ENCODE results near the gene SETD6. TPM values are rescaled to one million over a fixed set of nuclear protein-coding genes. Genes with fewer than 3 reads are reported as not detected.

Gene SETD6
- total RNA-seq, 4 donors from 2014 or later, result 22.1 to 44.8 (median 23.3) TPM

DNA sequence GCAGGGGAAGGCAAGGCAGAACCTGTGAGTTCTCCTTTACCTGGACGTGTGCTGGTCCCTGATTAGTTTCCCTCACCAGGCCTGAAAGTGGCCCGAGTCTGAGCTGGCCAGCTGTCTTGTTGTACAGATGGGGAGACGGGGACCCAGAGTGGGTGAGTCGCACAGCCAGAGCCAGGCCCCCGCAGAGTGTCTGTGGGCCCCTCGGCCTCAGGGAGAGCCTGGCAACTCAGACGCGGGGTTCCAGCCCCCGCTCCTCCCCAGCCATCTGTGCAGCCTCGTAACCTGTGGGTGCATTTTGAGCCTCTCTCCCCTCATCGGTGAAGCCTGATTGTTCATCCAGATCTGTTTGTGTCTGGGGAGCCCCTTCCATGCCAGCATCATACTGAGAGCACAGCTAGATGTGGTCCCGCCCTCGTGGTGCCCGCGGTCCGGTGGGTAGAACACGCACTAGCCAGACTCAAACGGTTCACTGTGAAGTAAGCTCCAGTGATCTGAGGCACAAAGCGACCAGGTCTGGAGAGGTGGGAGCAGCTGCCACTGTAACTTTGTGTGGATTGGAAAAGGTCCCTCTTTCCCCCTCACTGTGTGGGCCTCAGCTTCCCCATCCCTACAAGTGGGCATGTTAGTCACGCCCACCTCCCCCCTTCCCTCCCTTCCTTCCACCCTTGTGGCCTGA lies 21.4 kb upstream of the SETD6 start:
- in situ Hi-C loops (cut with MboI; ENCODE audit: low pct_ligation_motif_present in 1 of 4, low pct_unique_long_range_greater_than_20kb in 1 of 4, low sequenced_read_pairs in 3 of 4) (loop anchor here in 1 of 4 donors (25.0 kb wide), 1 partner anchor 482 kb away; the partner anchor contains the start of genes USB1 and ZNF319), intact Hi-C loops (cut with DNase I; ENCODE audit: low total_unique reads) (no loop called here)
- Histone ChIP-seq H3K4me3 (no peak overlapping the region), H3K27me3 (no peaks in the 10 kb centered on the region), H3K36me3 (no peaks in the 10 kb centered on the region), H3K27ac (no peak overlapping the region), H3K4me1 (peaks cover 0 to 4% (median 2%) of the 10 kb centered on the region in 4 donors), H3K9me3 (no peaks in the 10 kb centered on the region)
- WGBS, 2 donors (ENCODE audit: low coverage in 1 of 2), result 77 to 80% methylated on average over 1 to 20 of the region's 20 CpGs
- no peak for DNase-seq
- TF ChIP-seq POLR2AphosphoS5 (IDR thresholded peaks at IDR 0.05) (no peak), CTCF (IDR thresholded peaks at IDR 0.05) (no peak), POLR2A (IDR thresholded peaks at IDR 0.05) (no peak), EP300 (IDR thresholded peaks at IDR 0.05; ENCODE audit: low read depth) (no peak)

DNA sequence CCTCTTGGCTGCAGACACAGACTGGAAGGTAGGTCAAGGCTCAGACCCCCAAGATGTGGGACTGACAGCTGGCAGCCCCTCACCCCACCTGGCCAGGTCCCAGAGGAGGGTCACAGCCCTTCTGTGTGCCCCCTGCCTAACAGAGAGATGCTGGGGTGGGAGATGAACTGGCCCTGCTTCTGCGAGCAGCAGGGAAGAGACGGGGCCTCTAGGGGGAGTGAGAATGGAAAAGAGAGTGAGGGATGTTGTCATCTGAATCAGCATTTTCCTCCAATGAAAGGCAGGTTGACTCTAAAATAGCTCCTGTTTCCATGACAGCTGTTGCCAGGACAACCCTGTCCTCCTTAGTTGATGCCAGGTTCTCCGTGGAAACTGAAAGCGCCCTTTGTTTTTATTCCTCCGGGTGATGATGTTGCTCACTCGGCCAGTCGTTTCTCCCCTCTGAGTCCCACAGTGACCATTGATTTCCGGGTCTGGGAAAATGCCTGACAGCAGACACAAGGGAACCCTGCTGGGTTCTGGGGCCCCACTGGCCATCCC lies 20.3 kb upstream of the SETD6 start:
- Histone ChIP-seq H3K4me1 (peaks cover 0 to 4% (median 2%) of the 10 kb centered on the region in 4 donors), H3K9me3 (no peaks in the 10 kb centered on the region), H3K27me3 (peaks cover 8% of the 10 kb centered on the region), H3K27ac (peak overlapping the region in 2 of 4 donors; percentile 16 to 29), H3K4me3 (no peak overlapping the region), H3K36me3 (no peaks in the 10 kb centered on the region)
- in situ Hi-C loops (cut with MboI; ENCODE audit: low pct_ligation_motif_present in 1 of 4, low pct_unique_long_range_greater_than_20kb in 1 of 4, low sequenced_read_pairs in 3 of 4) (loop anchor here in 1 of 4 donors (25.0 kb wide), 1 partner anchor 483 kb away; the partner anchor contains the start of genes USB1 and ZNF319), intact Hi-C loops (cut with DNase I; ENCODE audit: low total_unique reads) (no loop called here)
- 5% methylated on average over 8 of the region's 8 CpGs; no CpG with 5 or more reads in 1 of the 2 donors for WGBS, 2 donors (ENCODE audit: low coverage in 1 of 2)
- TF ChIP-seq CTCF (IDR thresholded peaks at IDR 0.05), result peak in 3 of 5 experiments; percentile 6 to 15 (median 9)
- TF ChIP-seq POLR2AphosphoS5 (IDR thresholded peaks at IDR 0.05), result no peak
- DNase-seq, result peak; percentile 43

DNA sequence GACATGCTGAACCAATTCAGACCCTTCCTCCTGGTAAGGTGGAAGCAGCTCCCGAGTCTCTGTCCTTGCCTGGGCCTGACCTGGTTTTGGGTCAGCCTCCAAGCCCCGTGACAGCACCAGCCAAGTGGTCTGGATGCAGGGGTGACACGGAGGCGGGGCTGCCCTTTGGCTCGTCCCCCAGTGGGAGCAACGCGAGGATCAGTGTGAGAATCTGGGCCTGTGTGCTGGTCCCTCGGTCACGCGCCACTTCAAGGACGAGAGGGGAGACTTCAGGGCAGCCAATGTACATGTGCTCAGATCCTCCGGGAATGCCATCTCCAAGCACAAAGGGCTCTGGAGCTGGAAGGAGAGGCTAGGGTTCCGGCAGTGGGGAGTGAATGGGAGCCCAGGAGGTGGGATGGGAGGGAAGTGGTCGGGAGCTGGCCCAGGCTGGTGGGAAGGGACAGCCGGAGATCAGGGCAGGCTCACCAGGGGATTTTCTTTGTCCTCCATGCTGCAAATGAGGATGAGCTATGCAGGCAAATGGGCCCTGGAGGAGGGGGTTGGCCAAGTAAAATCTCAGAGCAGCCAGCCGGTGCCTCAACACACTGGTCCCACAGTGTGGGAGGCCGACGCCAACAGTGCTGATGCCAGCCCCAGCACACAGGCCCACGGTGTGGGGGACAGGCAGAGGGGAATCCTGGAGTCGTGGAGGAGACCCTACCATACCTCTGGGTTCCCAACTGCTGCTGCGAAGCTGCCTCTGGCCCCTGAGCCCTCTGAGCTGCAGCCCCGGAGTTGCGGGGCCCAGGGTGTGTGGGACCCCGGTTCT lies 19.6 kb upstream of the SETD6 start:
- intact Hi-C loops (cut with DNase I; ENCODE audit: low total_unique reads) (no loop called here), in situ Hi-C loops (cut with MboI; ENCODE audit: low pct_ligation_motif_present in 1 of 4, low pct_unique_long_range_greater_than_20kb in 1 of 4, low sequenced_read_pairs in 3 of 4) (loop anchor here in 1 of 4 donors (25.0 kb wide), 1 partner anchor 483 kb away; the partner anchor contains the start of genes USB1 and ZNF319)
- Histone ChIP-seq H3K27me3 (peaks cover 15% of the 10 kb centered on the region), H3K36me3 (no peaks in the 10 kb centered on the region), H3K4me3 (no peak overlapping the region), H3K4me1 (peaks cover 0 to 10% (median 2%) of the 10 kb centered on the region in 4 donors), H3K9me3 (no peaks in the 10 kb centered on the region), H3K27ac (peak overlapping the region in 2 of 4 donors; percentile 16 to 29)
- no peak for DNase-seq
- TF ChIP-seq POLR2AphosphoS5 (IDR thresholded peaks at IDR 0.05) (no peak), EP300 (IDR thresholded peaks at IDR 0.05; ENCODE audit: low read depth) (no peak), CTCF (IDR thresholded peaks at IDR 0.05) (no peak), POLR2A (IDR thresholded peaks at IDR 0.05) (no peak)
- 53 to 75% methylated on average over 6 to 24 of the region's 24 CpGs for WGBS, 2 donors (ENCODE audit: low coverage in 1 of 2)

DNA sequence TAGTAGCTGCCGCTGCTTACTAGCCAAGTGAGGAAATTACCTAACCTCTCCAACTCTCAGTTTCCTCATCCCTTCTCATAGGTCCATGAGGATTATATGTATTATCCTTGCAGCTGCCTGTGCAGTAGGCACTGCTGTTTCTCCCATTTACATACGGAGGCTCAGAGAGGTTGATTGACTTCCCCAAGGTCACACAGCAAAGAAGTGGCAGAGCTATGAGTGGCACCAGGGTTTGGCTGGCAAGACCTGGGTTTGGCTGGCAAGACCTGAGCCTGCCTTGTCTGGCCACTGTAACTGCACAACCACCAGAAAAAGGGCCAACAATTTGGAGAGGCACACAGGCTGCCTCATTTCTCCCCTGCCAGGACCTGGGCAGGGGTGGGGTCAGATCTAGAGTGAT lies 17.8 kb upstream of the SETD6 start:
- Histone ChIP-seq H3K9me3 (no peaks in the 10 kb centered on the region), H3K4me3 (no peak overlapping the region), H3K4me1 (peaks cover 9 to 21% (median 12%) of the 10 kb centered on the region in 4 donors), H3K27me3 (peaks cover 32% of the 10 kb centered on the region), H3K27ac (no peak overlapping the region), H3K36me3 (no peaks in the 10 kb centered on the region)
- intact Hi-C loops (cut with DNase I; ENCODE audit: low total_unique reads) (no loop called here), in situ Hi-C loops (cut with MboI; ENCODE audit: low pct_ligation_motif_present in 1 of 4, low pct_unique_long_range_greater_than_20kb in 1 of 4, low sequenced_read_pairs in 3 of 4) (loop anchor here in 1 of 4 donors (25.0 kb wide), 1 partner anchor 485 kb away; the partner anchor contains the start of genes USB1 and ZNF319)
- 72% methylated on average over 2 of the region's 2 CpGs; no CpG with 5 or more reads in 1 of the 2 donors for WGBS, 2 donors (ENCODE audit: low coverage in 1 of 2)
- DNase-seq, result no peak
- TF ChIP-seq CTCF (IDR thresholded peaks at IDR 0.05) (no peak), EP300 (IDR thresholded peaks at IDR 0.05; ENCODE audit: low read depth) (no peak), POLR2AphosphoS5 (IDR thresholded peaks at IDR 0.05) (no peak), POLR2A (IDR thresholded peaks at IDR 0.05) (no peak)

All from transverse colon (tissue), 4 donors.